Fibroblast of skin of left biceps (primary cell): Measurements from ENCODE around the gene SLCO2A1.

Source experiments
- DNase-seq, 2 experiments: peaks; one replicate each; pipeline ENCODE4 v3.0.0-alpha.2; 2013; ENCODE audit warnings: low read depth in 2 of 2

SLCO2A1 gene

DNA sequence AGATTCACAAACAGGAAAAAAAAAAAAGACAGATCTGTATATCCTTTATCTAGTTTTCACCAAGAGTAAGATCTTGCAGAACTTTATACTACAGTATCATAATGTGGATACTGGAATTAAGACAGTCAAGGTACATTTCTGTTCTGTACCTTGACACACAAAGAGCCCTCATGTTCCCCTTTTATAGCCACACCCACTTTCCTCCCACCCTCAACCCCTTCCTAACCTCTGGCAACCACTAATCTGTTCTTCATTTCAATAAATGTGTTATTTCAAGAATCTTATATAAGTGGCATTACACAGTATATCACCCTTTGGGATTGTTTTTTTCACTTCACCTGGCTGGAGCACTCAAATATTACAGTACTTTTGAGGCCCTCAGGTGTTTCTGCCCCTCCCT lies 130.4 kb downstream of the SLCO2A1 start:
- DNase-seq = no peak

DNA sequence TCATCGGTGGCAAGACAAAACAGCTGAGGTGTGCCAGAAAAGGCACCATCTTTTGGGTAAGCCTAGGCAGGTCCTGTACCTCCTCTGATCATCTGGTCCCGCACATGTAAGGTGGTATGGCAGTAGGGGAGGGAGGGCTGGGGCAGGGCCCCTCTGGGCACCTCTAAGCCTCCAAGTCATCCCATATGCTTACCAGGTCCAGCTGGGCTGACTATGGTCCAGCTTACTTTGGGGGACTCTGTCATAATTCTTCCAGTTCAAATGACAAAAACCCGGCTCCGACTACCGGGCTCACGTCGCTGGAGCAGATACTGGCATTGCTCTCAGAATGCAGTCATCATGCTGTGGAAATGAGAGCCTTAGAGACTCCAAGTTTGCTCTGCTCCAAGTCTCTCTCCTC lies 132.2 kb downstream of the SLCO2A1 start:
- DNase-seq = no peak

DNA sequence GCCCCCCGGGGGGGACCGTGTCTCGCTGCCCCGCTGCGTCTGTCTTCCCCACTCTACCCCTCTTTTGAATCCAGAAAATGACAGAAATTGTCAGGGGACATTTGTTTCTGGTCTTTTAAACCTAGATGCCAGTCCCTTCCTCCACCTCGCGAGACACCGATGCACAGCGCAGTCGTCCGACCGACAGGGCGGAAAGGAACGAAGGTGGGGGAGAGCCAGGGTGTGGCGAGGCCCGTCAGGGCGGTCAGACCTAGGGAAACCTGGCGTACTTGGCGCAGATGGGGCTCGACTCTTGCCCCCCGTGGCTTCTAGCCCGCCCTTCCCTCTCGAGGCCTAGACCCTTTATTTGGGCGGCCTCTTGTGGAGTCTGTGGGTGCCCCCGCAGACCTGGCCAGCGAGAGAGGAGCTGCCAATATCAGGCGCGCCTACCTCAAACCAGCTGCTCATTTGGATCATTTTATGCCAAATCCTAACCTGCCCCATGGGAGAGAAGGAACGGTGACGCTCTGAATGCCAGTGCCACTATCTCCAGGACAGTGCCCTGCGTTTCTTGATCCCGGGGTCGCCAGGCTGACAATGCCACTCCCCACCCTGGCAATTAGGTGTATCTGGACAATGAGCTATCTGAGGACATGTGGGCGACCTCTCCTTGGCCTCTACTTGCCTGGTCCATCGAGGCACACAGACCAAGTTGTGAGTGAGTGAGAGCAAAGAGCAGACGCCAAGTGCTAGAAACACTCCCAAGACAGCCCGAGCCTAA lies 133.5 kb downstream of the SLCO2A1 start:
- no peak for DNase-seq

DNA sequence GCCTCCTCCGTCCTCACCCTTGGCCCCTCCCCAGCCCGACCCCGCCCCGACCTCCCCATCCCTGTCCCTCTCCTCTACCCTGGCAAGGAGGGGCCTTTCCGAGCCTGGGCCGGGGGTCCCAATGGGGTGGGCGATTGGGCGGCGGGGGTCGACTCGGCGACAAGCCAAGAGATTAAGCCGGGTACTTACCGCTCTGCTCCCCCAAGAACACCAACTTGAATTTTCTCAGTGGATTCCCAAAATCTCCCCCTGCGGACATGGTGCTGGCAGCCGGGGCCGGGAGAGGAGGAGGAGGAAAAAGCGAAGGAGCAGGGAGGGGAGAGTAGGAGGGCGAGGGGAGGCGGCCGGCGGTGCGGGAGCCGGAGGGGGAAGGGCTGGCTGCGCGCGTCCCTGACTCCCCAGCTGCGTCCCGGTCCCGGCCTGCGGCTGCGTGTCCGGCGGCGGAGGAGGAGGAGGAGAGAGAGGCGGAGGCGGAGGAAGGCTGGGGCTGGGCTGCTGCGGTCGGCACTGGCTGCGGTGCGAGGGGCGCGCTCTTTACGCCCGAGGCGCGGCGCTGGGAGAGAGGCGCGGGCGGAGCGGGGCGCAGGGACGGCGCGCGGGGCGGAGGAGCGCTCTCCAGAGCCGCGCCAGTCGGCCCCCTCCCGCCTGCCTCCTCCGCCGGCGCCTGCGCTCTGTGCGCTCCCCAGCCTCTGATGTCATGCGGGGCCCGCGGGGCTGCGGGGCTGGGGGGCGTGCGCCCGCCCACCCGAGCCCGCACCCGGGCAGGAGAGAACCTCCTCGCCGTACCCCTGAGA lies 134.3 kb downstream of the SLCO2A1 start, which contains the start of gene RAB6B:
Gene RAB6B (minus strand): TSS at position 675 of the 794 bp plus-strand sequence. CDS start 416 bp downstream, at position 259.
- DNase-seq = no peak

DNA sequence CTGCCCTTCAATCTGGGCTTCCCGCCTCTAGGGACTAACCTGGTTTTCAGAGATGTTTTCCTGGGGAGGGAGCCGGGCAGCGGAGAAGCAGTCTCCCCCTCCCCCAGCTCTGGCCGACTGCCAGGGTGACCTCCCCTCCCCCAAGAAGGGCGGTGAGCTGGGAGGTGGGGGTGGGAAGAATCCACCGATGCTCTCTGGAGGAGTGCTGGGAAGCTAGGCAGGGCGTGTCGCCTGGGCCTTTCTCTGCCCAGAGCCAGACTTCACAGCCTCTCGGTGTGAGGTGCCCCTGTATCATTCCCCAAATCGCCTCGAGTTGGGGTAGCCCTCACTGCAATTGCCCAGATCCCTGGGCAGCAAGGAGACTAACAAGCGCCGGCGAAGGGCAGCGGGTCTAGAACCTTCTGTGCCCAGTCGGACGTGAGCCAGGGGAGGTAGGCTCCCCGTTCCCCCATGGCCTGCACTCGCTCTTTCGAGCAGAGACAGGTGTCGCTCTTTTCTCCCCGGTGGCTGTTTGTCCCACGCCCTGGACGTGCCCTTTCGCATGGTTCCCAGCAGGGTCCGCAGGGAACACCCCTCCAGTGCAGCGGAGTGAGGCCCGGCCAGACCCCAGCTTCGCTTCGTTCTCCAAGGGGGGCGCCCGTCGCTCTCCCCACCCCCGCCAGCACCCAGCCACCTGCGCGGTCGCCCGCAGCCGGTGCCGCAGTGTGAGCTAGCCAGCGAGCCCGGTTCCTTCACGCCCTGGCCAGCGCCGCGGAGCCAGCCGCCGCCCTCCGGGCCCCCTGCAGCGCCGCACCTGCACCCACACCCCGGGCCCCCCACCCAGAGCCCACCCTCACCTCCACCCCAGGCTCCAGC lies 135.1 kb downstream of the SLCO2A1 start:
- DNase-seq = no peak

DNA sequence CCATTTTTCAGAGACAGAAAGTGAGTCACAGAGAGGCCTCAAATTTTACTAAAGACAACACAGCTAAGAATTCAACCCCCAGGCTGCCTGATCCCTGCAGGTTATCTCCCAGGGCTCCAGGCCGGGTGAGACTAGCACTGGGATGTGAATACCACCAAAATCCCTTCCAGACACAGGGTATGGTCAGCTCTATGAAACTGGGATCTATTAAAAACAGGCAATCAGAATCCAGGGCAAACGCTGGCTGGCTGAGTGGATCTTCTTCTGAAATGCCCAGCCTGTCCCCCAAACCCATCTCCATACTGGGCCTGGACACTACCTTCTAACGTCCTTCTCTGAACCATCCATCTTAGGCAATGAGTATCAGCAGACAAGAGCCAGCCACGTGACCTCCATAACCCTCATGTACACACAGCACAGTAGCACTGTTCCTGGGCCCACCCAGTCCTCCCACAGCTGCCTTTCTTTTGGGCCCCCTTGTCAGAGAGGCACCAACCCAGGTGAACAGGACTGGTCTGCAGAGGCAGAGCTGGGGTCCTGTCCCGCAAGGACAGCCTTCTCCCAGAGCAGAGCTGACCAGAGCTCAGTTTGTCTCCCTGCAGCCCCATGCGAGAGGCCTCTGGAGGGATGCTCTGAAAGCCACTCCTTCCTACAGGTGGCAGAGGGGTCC lies 135.9 kb downstream of the SLCO2A1 start:
- no peak for DNase-seq

DNA sequence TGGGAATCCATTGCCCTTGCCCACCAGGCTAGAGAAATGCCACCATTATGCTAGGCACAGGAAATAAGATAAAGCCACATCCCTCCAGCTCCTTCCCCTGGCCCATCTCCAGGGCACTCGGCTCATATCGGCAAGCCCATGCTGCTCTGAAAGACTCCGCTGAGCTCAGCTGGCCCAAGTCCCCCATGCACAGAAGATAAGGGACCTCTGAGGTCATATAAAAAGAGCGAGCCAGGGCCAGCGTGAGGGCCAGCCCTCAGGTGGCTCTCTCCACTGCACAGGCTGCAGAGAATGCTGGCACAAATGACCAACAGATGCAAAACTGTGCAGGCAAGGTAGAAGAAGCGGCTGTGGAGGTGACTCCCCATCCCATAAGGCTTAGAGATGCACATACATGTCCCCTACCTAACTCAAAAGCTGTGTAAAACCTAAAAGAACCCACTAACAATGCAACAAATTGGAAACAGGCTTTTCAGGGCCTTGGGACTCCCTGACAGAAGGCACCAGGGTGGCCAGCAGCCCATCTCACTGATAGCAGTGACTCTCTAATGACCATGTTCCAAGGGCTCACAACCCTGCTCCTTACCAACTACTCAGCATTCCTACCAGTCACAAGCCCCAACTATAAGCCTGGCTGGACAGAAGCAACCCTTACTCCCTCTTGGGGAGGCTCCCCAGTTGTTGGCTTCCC lies 137.0 kb downstream of the SLCO2A1 start:
- no peak for DNase-seq

DNA sequence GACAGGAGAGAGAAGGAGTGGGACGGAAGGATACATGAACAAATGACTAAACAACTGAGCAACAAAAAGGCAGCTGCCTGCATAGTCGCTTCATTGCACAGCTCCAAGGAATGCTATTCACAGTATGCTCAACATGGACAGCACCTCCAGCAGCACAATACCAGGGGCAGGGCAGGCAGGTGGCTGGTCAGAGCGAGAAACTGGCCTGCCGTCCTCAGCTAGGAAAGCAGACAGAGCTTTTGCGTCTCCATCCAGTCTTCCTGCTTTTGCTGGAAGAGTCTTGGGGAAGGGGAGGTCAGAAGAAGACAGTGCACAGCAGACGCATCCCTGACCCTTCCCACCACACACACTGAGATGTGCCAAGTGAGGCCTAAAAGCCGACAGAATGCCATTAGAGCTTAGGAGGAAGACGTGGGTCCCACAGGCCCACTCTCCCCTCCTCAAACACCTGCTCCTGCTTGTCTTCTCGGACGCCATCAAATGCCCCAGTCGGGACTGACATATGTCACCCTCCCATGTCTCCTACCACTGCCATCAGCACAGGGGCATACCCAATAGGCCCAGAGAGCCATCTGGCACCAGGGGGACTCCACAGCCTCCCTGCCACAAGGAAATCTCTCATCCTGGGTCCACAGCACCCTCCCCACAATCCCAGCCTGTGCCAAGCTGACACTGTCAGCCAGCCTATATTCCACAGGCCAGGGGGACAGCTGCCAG lies 137.9 kb downstream of the SLCO2A1 start:
- no peak for DNase-seq

DNA sequence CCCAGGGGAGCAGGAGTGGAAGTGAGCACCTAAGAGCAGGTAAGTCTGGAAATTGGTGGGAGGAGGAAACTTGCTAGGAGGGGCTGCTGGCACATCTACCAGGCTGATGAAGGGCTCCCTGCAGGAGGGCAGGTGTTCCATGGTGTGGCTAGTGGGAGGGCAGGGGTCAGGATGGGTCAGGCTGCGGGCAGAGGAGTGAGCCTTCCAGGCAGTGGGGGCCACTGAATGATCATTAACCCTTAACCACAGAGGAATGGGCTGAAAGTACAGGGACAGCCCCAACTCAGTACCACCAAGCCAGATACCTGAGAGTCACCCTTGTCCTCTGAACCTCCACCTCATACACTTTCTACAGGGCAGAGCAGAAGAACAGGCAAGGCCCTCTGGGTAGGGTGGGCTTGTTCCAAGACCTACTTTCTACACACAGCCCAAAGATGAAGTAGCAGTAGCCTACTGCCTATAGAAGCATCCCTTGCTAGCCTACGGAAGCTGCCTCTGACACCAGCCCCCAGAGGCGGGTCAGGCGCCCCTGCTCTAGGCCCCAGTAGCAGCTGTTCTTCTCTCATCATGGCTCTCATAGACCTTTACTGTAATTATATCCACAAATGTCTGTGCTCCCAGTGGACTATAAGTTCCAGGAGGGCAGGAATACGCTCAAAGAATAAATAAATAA lies 138.6 kb downstream of the SLCO2A1 start:
- no peak for DNase-seq

DNA sequence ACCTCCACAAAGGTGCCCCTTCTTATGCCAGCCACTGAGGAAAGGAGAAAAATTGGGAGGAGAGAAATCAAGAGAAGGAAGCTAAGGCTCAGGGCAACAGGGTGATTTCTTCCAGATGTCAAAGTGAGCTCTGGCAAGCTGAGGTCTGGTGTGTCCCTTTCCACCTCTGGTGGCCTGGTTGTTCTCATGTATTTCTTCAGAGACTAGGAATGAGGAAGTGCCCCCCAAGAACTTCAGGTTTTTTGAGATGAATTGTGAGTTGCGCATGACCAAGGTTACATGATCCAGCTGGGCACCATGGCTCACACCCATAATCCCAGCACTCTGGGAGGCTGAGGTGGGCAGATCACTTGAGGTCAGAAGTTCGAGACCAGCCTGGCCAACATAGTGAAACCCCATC lies 139.7 kb downstream of the SLCO2A1 start:
- no peak for DNase-seq

DNA sequence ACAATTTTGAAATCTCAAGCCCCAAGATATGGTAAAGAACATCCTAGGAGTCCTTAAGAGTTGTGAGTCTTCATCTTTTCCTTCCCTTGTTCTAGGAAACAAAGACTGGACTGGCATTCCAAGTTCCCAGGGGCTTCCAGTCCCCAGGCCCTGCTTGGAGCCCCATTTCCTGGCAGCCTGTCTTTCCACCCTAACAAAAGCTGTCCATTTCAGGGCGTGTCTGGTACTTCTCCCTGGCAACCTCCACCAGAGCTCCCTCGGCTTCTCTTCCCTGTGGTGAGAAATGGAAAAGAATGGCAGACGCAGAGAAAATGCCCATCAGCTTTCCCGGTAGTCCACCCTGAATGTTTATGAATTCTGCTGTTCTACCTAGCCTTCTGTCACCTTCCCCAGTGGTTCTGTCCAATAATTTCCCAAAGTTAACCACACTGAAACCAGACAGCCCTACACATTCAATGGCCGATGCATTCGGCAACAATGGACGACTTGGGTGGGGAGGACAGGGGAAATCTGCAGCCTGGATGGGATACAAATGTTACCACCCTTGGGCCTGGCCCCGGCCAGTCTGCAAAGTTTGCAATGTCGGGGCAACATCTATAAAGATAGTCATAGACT lies 140.9 kb downstream of the SLCO2A1 start:
- DNase-seq = no peak

DNA sequence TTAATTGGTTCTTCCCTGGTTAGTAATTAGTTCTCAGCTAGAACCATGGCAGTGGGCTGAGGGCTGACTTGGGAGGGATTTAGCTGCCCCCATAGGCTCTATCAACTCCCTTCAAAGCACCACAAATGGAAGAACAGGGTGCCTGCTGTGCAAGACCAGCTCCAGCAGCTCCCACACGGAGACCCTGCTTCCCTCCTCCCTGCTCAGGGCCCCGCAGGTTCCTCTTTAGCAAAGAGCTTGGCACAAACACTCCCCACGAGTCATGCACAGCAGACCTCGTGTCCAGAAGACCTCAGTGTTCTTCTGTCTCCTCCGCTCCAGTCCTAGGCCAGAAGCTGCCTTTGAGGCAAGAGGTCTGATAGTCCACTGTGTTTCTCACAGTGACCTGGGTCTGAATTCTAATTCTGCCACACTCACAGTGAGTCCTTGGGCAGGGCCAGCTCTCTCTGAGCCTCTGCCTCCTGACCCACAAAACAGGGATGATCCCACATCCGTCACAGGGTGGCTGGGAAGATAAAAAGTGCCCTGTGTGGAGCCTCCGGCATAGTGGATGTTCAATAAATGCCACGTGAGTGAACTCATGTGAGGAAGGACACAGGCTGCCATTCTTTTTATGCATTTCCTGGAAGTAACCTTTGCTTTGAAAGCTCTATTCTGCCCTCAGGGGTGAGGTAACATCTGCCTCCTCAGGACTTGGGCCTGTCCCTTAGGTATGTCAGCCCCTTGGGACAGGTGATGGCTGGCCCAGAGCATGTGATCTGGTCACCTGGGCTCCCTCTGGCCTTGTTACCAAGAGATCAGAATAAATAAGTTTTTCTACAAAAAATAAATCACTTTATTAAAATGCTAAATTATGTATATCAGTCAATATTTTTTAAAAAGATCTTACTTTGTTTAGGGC lies 141.7 kb downstream of the SLCO2A1 start:
- no peak for DNase-seq

DNA sequence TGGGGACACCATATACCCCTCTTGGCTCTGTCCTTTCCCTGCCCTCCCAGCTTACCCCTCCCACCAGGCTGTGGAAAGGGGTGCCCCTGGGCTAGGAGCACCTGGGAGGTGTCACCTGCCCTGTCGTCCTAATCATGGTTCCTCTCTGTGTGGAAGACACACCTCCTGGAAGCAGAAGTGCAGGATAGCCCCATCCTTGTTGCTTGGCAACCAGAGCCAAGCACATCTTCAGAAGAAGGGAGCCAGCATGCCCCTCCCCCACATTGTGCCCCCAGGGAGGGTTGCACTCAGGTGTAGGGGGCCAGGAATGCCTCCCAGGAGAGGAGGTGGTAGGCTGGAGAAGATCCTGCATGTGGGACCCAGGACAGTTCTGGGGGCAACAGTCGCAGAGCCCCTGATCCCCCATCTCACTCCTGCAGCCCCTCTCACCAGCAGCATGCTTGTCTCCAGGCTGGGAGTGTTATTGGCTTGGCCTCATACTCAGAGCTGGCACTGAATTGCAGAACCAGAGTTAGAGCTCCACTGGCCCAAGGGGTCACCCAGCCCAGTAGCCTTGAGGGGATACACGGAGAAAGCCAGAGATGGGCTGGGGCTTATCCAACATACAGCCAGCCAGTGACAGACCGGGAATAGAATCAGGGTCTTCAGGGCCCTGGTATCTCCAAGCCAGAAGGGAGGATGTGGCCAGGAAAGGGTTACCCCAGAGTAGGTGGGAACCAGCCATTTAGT lies 142.5 kb downstream of the SLCO2A1 start:
- no peak for DNase-seq

DNA sequence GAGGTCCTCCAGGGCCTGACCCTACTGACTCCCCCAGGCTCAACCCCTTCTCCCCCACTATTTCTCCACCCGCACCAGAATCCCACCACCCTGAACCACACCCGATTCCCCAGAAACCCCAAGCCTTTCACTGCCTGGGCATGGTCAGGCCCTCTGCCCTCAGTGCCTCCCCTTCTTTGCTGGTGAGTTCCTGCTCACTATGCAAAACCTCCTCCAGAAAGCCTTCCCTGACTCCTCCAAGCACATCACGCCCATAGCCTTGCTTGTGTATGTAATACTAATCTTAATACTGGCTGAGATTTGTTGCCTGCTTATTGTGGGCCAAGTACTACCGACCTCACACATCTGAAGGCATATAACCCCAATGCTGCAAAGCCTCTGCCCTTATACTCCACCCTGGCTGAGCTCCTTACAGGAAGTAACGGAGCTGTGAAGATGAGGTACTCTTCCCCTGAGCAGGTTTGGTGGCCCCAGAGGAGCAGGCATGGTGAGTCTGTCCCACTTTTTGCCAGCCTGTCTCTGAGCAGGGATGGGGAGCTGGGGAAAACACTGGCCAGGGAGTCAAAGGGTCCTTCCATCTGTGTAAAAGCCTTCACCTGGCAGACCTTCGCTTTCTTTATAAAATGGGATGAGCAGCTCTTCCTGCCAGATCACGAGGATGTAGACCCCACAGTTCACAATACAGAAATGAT lies 143.5 kb downstream of the SLCO2A1 start:
- DNase-seq = no peak

DNA sequence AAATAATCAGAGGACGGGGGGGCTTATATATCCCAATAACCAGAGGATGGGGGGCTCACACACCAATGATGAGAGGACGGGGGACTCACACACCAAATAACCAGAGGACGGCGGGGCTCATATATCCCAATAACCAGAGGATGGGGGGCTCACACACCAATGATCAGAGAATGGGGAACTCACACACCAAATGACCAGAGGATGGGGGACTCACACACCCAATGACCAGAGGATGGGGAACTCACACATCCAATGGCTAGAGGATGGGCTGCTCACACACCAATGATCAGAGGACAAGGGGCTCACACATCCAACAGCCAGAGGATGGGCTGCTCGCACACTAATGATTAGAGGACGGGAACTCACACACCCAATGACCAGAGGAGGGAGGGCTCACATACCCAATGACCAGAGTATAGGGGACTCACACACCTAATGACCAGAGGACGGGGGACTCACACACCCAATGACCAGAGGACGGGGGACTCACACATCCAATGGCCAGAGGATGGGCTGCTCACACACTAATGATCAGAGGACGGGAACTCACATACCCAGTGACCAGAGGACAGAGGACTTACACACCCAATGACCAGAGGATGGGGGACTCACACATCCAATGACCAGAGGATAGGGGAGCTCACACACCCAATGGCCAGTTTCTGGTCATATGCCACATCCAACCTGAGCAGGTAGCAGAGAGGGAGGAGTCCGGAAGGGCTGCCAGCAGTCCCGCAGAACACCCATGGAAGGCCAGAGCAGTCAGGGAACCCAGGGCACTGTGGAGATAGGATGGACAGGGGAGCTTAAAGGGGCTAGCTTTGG lies 144.6 kb downstream of the SLCO2A1 start:
- DNase-seq = no peak
